ENCODE measurements around the gene STAT1. TPM values are rescaled to one million over a fixed set of nuclear protein-coding genes. Genes with fewer than 3 reads are reported as not detected.

The STAT1 gene
- total RNA-seq, 3 donors from 2014 or later (not counting 1 experiment from before 2014, with no cell fraction given): 49.1 to 91.6 (median 86.2) TPM

GRCh38 chr2:191012845-191013681 is 908 bp downstream of the STAT1 start:
- TF ChIP-seq CTCF (IDR thresholded peaks at IDR 0.05): no peak
- Mint-ChIP-seq H3K27me3 (ENCODE audit: low read depth in 2 of 2) (no peaks in the 10 kb centered on the region), H3K9me3 (no peaks in the 10 kb centered on the region), H3K4me1 (peaks cover 5 to 15% of the 10 kb centered on the region in 2 donors), H3K27ac (no peak overlapping the region), H3K4me3 (no peak overlapping the region), H3K36me3 (peaks cover 6% of the 10 kb centered on the region)
- intact Hi-C loops (cut with micrococcal nuclease): no loop called here
- H3K27me3 ChIP-seq (ENCODE audit: control insufficient read depth, insufficient read depth, low read length): no peaks in the 10 kb centered on the region
- H3K4me3 ChIP-seq (ENCODE audit: low read length): peak overlapping the region; percentile 73
- H3K4me1 ChIP-seq (ENCODE audit: control insufficient read depth, insufficient read depth, low read length): peaks cover 39% of the 10 kb centered on the region
- peaks cover 23% of the 10 kb centered on the region for H3K36me3 ChIP-seq (ENCODE audit: control insufficient read depth, insufficient read depth, low read length)
- ATAC-seq: peak in 2 of 3 donors; percentile 2 to 7
- DNase-seq: no peak
- WGBS (ENCODE audit: insufficient coverage): 40% methylated on average over 13 of the region's 14 CpGs
- no peaks in the 10 kb centered on the region for H3K9me3 ChIP-seq (ENCODE audit: control insufficient read depth, insufficient read depth, low read length)
- H3K27ac ChIP-seq (ENCODE audit: low read length): peak overlapping the region; percentile 97

- peaks cover 39% of the 10 kb centered on the region for H3K4me1 ChIP-seq (ENCODE audit: control insufficient read depth, insufficient read depth, low read length)
- H3K27ac ChIP-seq (ENCODE audit: low read length): no peak overlapping the region
- H3K9me3 ChIP-seq (ENCODE audit: control insufficient read depth, insufficient read depth, low read length): no peaks in the 10 kb centered on the region
- TF ChIP-seq CTCF (IDR thresholded peaks at IDR 0.05): no peak
- peaks cover 30% of the 10 kb centered on the region for H3K36me3 ChIP-seq (ENCODE audit: control insufficient read depth, insufficient read depth, low read length)
- Mint-ChIP-seq H3K27ac (no peak overlapping the region), H3K27me3 (ENCODE audit: low read depth in 2 of 2) (no peaks in the 10 kb centered on the region), H3K36me3 (peaks cover 8% of the 10 kb centered on the region), H3K4me3 (no peak overlapping the region), H3K9me3 (no peaks in the 10 kb centered on the region), H3K4me1 (peaks cover 5 to 16% of the 10 kb centered on the region in 2 donors)
- H3K4me3 ChIP-seq (ENCODE audit: low read length): peak overlapping the region; percentile 73
- intact Hi-C loops (cut with micrococcal nuclease): no loop called here
- no peaks in the 10 kb centered on the region for H3K27me3 ChIP-seq (ENCODE audit: control insufficient read depth, insufficient read depth, low read length)
- ATAC-seq (no peak), DNase-seq (no peak)
- 92% methylated on average over 3 of the region's 3 CpGs for WGBS (ENCODE audit: insufficient coverage)
These were observed 1.6 kb downstream of the STAT1 start for GRCh38 chr2:191012346-191012745.

- H3K27me3 ChIP-seq (ENCODE audit: control insufficient read depth, insufficient read depth, low read length): no peaks in the 10 kb centered on the region
- H3K4me3 ChIP-seq (ENCODE audit: low read length): no peak overlapping the region
- H3K36me3 Mint-ChIP-seq: peaks cover 17% of the 10 kb centered on the region
- DNase-seq (no peak), ATAC-seq (no peak)
- no peaks in the 10 kb centered on the region for H3K27me3 Mint-ChIP-seq (ENCODE audit: low read depth in 2 of 2)
- H3K4me1 Mint-ChIP-seq: peaks cover 12 to 16% of the 10 kb centered on the region in 2 donors
- peaks cover 39% of the 10 kb centered on the region for H3K4me1 ChIP-seq (ENCODE audit: control insufficient read depth, insufficient read depth, low read length)
- no peak overlapping the region for H3K27ac ChIP-seq (ENCODE audit: low read length)
- H3K9me3 ChIP-seq (ENCODE audit: control insufficient read depth, insufficient read depth, low read length): no peaks in the 10 kb centered on the region
- H3K9me3 Mint-ChIP-seq: no peaks in the 10 kb centered on the region
- no peak for TF ChIP-seq CTCF (IDR thresholded peaks at IDR 0.05)
- 81% methylated on average over 10 of the region's 14 CpGs for WGBS (ENCODE audit: insufficient coverage)
- H3K4me3 Mint-ChIP-seq: no peak overlapping the region
- intact Hi-C loops (cut with micrococcal nuclease): no loop called here
- peaks cover 42% of the 10 kb centered on the region for H3K36me3 ChIP-seq (ENCODE audit: control insufficient read depth, insufficient read depth, low read length)
- no peak overlapping the region for H3K27ac Mint-ChIP-seq
These were observed 2.8 kb downstream of the STAT1 start for GRCh38 chr2:191010887-191011885.

Measured in natural killer cell (primary cell).